Measurements from ENCODE around the gene SLC5A1.

DNA sequence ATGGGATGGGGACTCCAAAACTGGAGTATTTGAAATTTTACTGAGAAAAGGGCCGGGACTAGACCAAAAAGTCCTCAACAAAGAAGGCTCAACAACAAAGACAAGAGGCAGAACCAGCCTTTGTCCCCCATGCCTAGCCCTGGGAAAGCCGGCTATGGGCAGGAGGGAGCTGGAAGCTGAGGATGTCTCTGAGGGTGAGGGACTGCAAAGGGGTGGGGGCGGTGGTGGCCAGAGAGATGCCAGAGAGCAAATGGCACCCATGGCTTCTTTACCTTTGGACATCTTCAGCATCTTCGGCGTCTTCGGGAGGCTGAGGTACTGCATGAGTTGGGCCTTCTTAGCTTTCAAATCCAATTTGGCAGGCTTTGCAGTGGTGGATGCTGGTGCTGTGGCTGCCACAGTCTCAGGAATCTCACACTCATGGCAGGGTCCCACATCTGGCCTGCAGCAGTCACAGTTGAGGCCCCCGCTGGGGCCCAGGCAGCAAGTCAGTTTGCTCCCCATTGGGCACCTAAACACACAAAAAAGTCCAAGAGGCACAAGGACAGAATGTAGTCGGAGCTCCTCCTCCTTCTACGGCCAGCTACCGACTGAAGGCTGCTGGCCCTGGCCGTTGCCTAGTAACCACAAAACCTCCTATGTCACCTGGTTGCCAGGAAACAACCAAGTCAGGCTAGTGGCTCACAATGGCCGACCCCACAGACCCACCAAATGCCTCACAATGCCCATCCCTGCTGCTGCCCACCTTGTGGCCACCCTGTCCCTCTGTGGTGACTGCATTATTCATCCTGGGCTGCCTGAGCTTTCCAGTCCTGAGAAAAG, 115.9 kb downstream of the SLC5A1 start, which contains the start of gene C22orf42:
- no peak for TF ChIP-seq CREB3 (tag; conservative IDR thresholded peaks at IDR 0.05; ENCODE audit: low read depth)
- no peak for TF ChIP-seq MAX (CRISPR knock-in tag; IDR thresholded peaks at IDR 0.05)

Measured in K562 (cell line).